ENCODE data around the gene GATD1. TPM values are rescaled to one million over a fixed set of nuclear protein-coding genes. Genes with fewer than 3 reads are reported as not detected.

The GATD1 gene
- total RNA-seq (2014; rRNA removed; shearing (Covaris generic); ENCODE audit: low replicate concordance), result 43.6 and 61.0 TPM in 2 replicates

DNA sequence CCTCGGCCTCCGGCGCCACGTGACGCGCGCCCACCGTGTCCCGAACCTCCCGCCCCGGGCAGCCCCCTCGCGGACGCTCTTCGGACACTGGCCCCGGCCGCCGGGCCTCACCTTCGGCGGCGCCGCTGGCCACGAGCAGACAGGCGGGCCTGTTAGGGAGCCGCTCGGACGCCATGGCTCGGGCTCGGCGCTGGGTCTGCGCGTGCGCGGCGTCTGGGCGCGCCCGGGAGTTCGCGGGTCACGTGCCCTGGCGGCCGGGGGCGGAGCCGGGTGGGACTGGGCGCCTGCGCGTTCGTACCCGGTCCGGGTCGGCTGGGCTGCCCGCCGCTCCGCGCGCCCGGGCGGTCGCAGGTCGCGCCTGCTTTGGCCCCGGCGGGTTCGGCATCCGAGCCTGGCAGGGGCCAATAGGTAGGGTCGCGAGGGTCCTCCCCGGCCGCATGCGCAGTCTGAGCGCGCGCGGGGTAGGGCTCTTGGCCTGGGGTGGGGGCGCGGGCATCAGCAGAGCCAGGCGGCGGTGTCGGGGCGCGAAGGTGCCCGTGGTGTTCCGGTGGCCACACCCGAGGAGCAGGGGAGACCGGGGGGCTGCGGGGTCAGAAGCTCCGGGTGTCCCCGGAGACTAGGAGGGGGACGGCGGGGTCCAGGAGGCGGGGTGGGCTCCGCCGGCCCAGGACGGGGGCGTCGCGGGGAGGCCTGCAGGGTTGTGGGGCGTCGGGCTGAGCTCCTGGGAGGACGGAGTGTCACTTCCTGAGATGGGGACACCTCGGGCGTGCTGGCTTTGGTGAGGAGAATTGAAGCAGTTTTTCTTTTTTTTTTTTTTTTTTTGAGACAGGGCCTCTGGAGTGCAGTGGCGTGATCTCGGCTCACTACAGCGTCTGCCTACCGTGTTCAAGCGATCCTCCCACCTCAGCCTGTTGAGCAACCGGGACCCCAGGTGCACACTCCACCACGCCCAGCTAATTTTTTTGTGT is at the start of gene GATD1:
GATD1 (minus strand) TSS at position 200 of the 968 bp plus-strand sequence; CDS start at position 175, 25 bp downstream.
- H4K20me1 ChIP-seq (ENCODE audit: insufficient read depth, low read depth, low read length), result peaks cover 40% of the 10 kb centered on the region
- H3K4me2 ChIP-seq (ENCODE audit: low read depth, low read length, poor library complexity, severe bottlenecking), result peak within 1 kb of the TSS; percentile 97
- peak within 1 kb of the TSS; percentile 86 for H3K27ac ChIP-seq (ENCODE audit: low read length)
- no peaks in the 10 kb centered on the region for H3K9me3 ChIP-seq (ENCODE audit: low read length)
- H3K36me3 ChIP-seq (ENCODE audit: insufficient read depth, low read length), result peaks cover 10% of the 10 kb centered on the region; the same call in 1 of the 2 replicates
- peaks cover 35% of the 10 kb centered on the region for H3K4me1 ChIP-seq (ENCODE audit: low read length)
- H2AFZ ChIP-seq (ENCODE audit: low read length), result 0 out of 2 replicates have a peak within 1 kb of the TSS, but pooled peaks have one; percentile 58
- H3K79me2 ChIP-seq (ENCODE audit: low read length), result peaks cover 66% of the 10 kb centered on the region
- H3K27me3 ChIP-seq (ENCODE audit: low read length), result no peaks in the 10 kb centered on the region
- peak within 1 kb of the TSS; percentile 94 for H3K4me3 ChIP-seq (ENCODE audit: low read length)
- peak; percentile 97 for DNase-seq
- H3K9me2 ChIP-seq (replicated peaks; ENCODE audit: insufficient read depth, low read length), result no peaks in the 10 kb centered on the region
- H3K9ac ChIP-seq (ENCODE audit: low read length), result peak within 1 kb of the TSS; percentile 96

DNA sequence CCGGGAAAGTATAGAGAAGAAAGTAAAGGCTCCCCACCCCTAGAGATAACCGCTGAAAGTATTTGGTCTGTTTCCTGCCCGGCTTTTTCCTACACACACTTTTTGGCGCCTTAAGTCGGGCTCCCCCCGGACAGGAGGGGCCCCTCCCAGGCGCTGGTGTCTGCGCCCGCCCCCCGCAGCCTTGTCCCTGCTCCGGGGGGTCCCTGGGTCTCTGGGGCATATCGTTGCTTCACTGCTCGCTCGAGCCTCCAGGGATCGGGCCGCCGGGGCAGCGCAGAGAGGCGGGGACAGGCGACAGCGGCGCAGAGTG is 49.5 kb upstream of the GATD1 start:
- Histone ChIP-seq H3K9me3 (ENCODE audit: low read length) (no peaks in the 10 kb centered on the region), H3K9me2 (replicated peaks; ENCODE audit: insufficient read depth, low read length) (no peaks in the 10 kb centered on the region), H3K27me3 (ENCODE audit: low read length) (no peaks in the 10 kb centered on the region), H3K27ac (ENCODE audit: low read length) (no peak overlapping the region), H2AFZ (ENCODE audit: low read length) (peak overlapping the region; percentile 42; the same call in 1 of the 2 replicates), H4K20me1 (ENCODE audit: insufficient read depth, low read depth, low read length) (peaks cover 33% of the 10 kb centered on the region), H3K4me3 (ENCODE audit: low read length) (peak overlapping the region; percentile 70), H3K9ac (ENCODE audit: low read length) (peak overlapping the region; percentile 64), H3K79me2 (ENCODE audit: low read length) (no peaks in the 10 kb centered on the region), H3K36me3 (ENCODE audit: insufficient read depth, low read length) (no peaks in the 10 kb centered on the region), H3K4me1 (ENCODE audit: low read length) (peaks cover 42% of the 10 kb centered on the region), H3K4me2 (ENCODE audit: low read depth, low read length, poor library complexity, severe bottlenecking) (peak overlapping the region; percentile 78)
- no peak for DNase-seq

- no peaks in the 10 kb centered on the region for H3K9me3 ChIP-seq (ENCODE audit: low read length)
- peaks cover 32% of the 10 kb centered on the region for H4K20me1 ChIP-seq (ENCODE audit: insufficient read depth, low read depth, low read length)
- H3K4me3 ChIP-seq (ENCODE audit: low read length), result no peak overlapping the region; the same call in 1 of the 2 replicates
- no peak overlapping the region for H3K27ac ChIP-seq (ENCODE audit: low read length)
- no peaks in the 10 kb centered on the region for H3K9me2 ChIP-seq (replicated peaks; ENCODE audit: insufficient read depth, low read length)
- peak overlapping the region; percentile 78 for H3K4me2 ChIP-seq (ENCODE audit: low read depth, low read length, poor library complexity, severe bottlenecking)
- H2AFZ ChIP-seq (ENCODE audit: low read length), result no peak overlapping the region
- no peaks in the 10 kb centered on the region for H3K27me3 ChIP-seq (ENCODE audit: low read length)
- no peak for DNase-seq
- no peak overlapping the region for H3K9ac ChIP-seq (ENCODE audit: low read length)
- H3K4me1 ChIP-seq (ENCODE audit: low read length), result peaks cover 42% of the 10 kb centered on the region
- no peaks in the 10 kb centered on the region for H3K36me3 ChIP-seq (ENCODE audit: insufficient read depth, low read length)
- peaks cover 3% of the 10 kb centered on the region; the same call in 1 of the 2 replicates for H3K79me2 ChIP-seq (ENCODE audit: low read length)
Observed at GRCh38 chr11:826227-826621, 48.9 kb upstream of the GATD1 start.

- Histone ChIP-seq H3K4me1 (ENCODE audit: low read length) (peaks cover 46% of the 10 kb centered on the region), H3K9ac (ENCODE audit: low read length) (no peak overlapping the region), H3K27me3 (ENCODE audit: low read length) (no peaks in the 10 kb centered on the region), H3K36me3 (ENCODE audit: insufficient read depth, low read length) (no peaks in the 10 kb centered on the region), H3K79me2 (ENCODE audit: low read length) (peaks cover 9% of the 10 kb centered on the region), H4K20me1 (ENCODE audit: insufficient read depth, low read depth, low read length) (peaks cover 39% of the 10 kb centered on the region), H3K4me2 (ENCODE audit: low read depth, low read length, poor library complexity, severe bottlenecking) (no peak overlapping the region), H3K9me2 (replicated peaks; ENCODE audit: insufficient read depth, low read length) (no peaks in the 10 kb centered on the region), H3K27ac (ENCODE audit: low read length) (no peak overlapping the region), H2AFZ (ENCODE audit: low read length) (no peak overlapping the region), H3K4me3 (ENCODE audit: low read length) (no peak overlapping the region), H3K9me3 (ENCODE audit: low read length) (no peaks in the 10 kb centered on the region)
- no peak for DNase-seq
Observed at GRCh38 chr11:825366-826226, 48.3 kb upstream of the GATD1 start.

- H3K27ac ChIP-seq (ENCODE audit: low read length), result no peak overlapping the region
- H3K4me3 ChIP-seq (ENCODE audit: low read length), result no peak overlapping the region
- H3K79me2 ChIP-seq (ENCODE audit: low read length), result peaks cover 15% of the 10 kb centered on the region
- no peak overlapping the region for H2AFZ ChIP-seq (ENCODE audit: low read length)
- H3K9ac ChIP-seq (ENCODE audit: low read length), result no peak overlapping the region
- peaks cover 44% of the 10 kb centered on the region for H4K20me1 ChIP-seq (ENCODE audit: insufficient read depth, low read depth, low read length)
- H3K4me1 ChIP-seq (ENCODE audit: low read length), result peaks cover 46% of the 10 kb centered on the region
- no peak overlapping the region for H3K4me2 ChIP-seq (ENCODE audit: low read depth, low read length, poor library complexity, severe bottlenecking)
- H3K9me2 ChIP-seq (replicated peaks; ENCODE audit: insufficient read depth, low read length), result no peaks in the 10 kb centered on the region
- H3K36me3 ChIP-seq (ENCODE audit: insufficient read depth, low read length), result no peaks in the 10 kb centered on the region
- no peak for DNase-seq
- H3K27me3 ChIP-seq (ENCODE audit: low read length), result no peaks in the 10 kb centered on the region
- no peaks in the 10 kb centered on the region for H3K9me3 ChIP-seq (ENCODE audit: low read length)
Observed at GRCh38 chr11:824942-825341, 47.7 kb upstream of the GATD1 start.

- no peak overlapping the region for H3K9ac ChIP-seq (ENCODE audit: low read length)
- no peaks in the 10 kb centered on the region for H3K36me3 ChIP-seq (ENCODE audit: insufficient read depth, low read length)
- H3K9me3 ChIP-seq (ENCODE audit: low read length), result no peaks in the 10 kb centered on the region
- no peaks in the 10 kb centered on the region for H3K27me3 ChIP-seq (ENCODE audit: low read length)
- H3K79me2 ChIP-seq (ENCODE audit: low read length), result peaks cover 15% of the 10 kb centered on the region
- H3K4me1 ChIP-seq (ENCODE audit: low read length), result peaks cover 40% of the 10 kb centered on the region
- H3K27ac ChIP-seq (ENCODE audit: low read length), result no peak overlapping the region
- H3K4me2 ChIP-seq (ENCODE audit: low read depth, low read length, poor library complexity, severe bottlenecking), result no peak overlapping the region
- H4K20me1 ChIP-seq (ENCODE audit: insufficient read depth, low read depth, low read length), result peaks cover 42% of the 10 kb centered on the region
- no peak overlapping the region for H2AFZ ChIP-seq (ENCODE audit: low read length)
- no peak for DNase-seq
- no peaks in the 10 kb centered on the region for H3K9me2 ChIP-seq (replicated peaks; ENCODE audit: insufficient read depth, low read length)
- no peak overlapping the region for H3K4me3 ChIP-seq (ENCODE audit: low read length)
Observed at GRCh38 chr11:824292-824880, 47.1 kb upstream of the GATD1 start.

DNA sequence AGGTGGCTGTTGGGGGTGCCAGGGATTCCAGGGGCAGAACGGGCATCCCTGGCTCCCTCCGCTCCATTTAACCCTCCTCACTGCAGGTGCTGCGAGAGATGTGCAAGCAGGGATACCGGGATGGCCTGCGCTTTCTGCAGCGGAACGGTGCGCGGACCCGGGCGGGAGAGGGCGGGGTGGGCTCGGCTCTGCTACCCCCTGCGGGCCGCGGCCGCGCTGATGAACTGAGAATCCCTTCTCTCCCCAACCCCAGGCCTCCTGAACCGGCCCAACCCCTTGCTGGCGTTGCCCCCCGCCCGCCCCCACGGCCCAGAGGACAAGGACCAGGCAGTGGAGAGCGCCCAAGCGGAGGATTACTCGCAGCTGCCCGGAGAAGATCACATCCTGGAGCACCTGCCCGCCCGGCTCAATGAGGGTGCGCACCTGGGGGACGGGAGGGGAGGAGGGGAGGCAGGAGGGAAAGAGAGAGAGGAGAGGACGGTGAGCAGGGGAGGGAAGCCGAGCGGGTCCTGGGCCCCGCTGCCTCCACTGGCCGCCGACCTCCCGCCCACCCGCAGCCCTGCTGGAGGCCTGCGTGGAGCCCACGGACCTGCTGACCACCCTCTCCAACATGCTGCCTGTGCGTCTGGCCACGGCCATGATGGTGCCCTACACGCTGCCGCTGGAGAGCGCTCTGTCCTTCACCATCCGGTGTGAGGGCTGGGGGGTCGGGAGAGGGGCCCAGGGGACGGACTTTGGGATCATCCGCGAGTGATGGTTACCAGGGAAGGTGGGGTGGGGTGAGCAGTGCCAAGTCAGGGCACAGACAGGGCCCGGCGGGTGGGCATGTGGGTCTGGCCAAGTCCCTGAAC is 46.4 kb upstream of the GATD1 start:
- H3K27me3 ChIP-seq (ENCODE audit: low read length), result no peaks in the 10 kb centered on the region
- peaks cover 37% of the 10 kb centered on the region for H3K4me1 ChIP-seq (ENCODE audit: low read length)
- H3K36me3 ChIP-seq (ENCODE audit: insufficient read depth, low read length), result no peaks in the 10 kb centered on the region
- H3K4me3 ChIP-seq (ENCODE audit: low read length), result no peak overlapping the region
- no peaks in the 10 kb centered on the region for H3K9me3 ChIP-seq (ENCODE audit: low read length)
- H3K27ac ChIP-seq (ENCODE audit: low read length), result no peak overlapping the region
- H3K79me2 ChIP-seq (ENCODE audit: low read length), result peaks cover 15% of the 10 kb centered on the region
- no peak overlapping the region for H3K4me2 ChIP-seq (ENCODE audit: low read depth, low read length, poor library complexity, severe bottlenecking)
- no peak overlapping the region for H3K9ac ChIP-seq (ENCODE audit: low read length)
- no peak for DNase-seq
- no peaks in the 10 kb centered on the region for H3K9me2 ChIP-seq (replicated peaks; ENCODE audit: insufficient read depth, low read length)
- H2AFZ ChIP-seq (ENCODE audit: low read length), result no peak overlapping the region
- peaks cover 36% of the 10 kb centered on the region for H4K20me1 ChIP-seq (ENCODE audit: insufficient read depth, low read depth, low read length)

Measured in Karpas-422 (cell line).